Activated CD8-positive, alpha-beta T cell treated with anti-CD3 and anti-CD28 coated beads for 36 hours (primary cell): ENCODE results near the gene SAMD9. TPM values are rescaled to one million over a fixed set of nuclear protein-coding genes. Genes with fewer than 3 reads are reported as not detected.

Source experiments
- ATAC-seq: fragments of 200-7000 bp; cut with Tn5 transposase; one replicate; pipeline ENCODE4 v1.10.0; 2021; ENCODE audit warnings: mild to moderate bottlenecking, moderate library complexity
- CTCF ChIA-PET: fragments of 350-600 bp; sonication (Branson Sonifier 250); formaldehyde crosslinking; loops from one replicate; lab custom pipeline; 2021; ENCODE audit warnings: antibody characterized with exemption; lab: Charles Lee
- POLR2A ChIA-PET: fragments of 350-600 bp; sonication (Branson Sonifier 250); formaldehyde crosslinking; loops from one replicate; lab custom pipeline; 2021; ENCODE audit warnings: antibody characterized with exemption; lab: Charles Lee
- DNase-seq: peaks from one replicate; pipeline ENCODE4 v3.0.0-alpha.2; 2020
- H3K27ac Mint-ChIP-seq: one replicate; pipeline ENCODE4 v1.8.0; 2021; ENCODE audit warnings: mild to moderate bottlenecking, mixed read lengths
- H3K27me3 Mint-ChIP-seq: one replicate; pipeline ENCODE4 v1.8.0; 2021; ENCODE audit warnings: mixed read lengths
- H3K36me3 Mint-ChIP-seq: one replicate; pipeline ENCODE4 v1.8.0; 2021; ENCODE audit warnings: low read depth, mixed read lengths
- H3K4me1 Mint-ChIP-seq: one replicate; pipeline ENCODE4 v1.8.0; 2021; ENCODE audit warnings: low read depth, mixed read lengths
- H3K4me3 Mint-ChIP-seq: one replicate; pipeline ENCODE4 v1.8.0; 2021; ENCODE audit warnings: mild to moderate bottlenecking, moderate library complexity, mixed read lengths
- H3K9me3 Mint-ChIP-seq: one replicate; pipeline ENCODE4 v1.8.0; 2021; ENCODE audit warnings: mixed read lengths
- CTCF ChIP-seq: fragments of 200-600 bp; IDR thresholded peaks from one replicate; pipeline ENCODE4 v1.8.0; 2022; ENCODE audit warnings: antibody characterized with exemption, mild to moderate bottlenecking
- intact Hi-C: fragments of 100-400 bp; cut with micrococcal nuclease; formaldehyde crosslinking; loops from one replicate; pipeline ENCODE4 v1.10.0; 2022
- total RNA-seq, 2 experiments: library from RNA; stranded (reverse); gene quantifications; one replicate each; pipeline ENCODE4 v1.2.3, GENCODE V29; 2021

The SAMD9 gene
- total RNA-seq, 2 experiments from 2014 or later = 13.6 to 14.6 TPM

GRCh38 chr7:93053949-93054943 is 63.5 kb downstream of the SAMD9 start:
- CTCF ChIA-PET = interaction anchor here (1.6 kb wide), 1 partner anchor 221 kb away, joined by 3 read pairs; no protein-coding TSS in a partner anchor

GRCh38 chr7:93053209-93053948 is 64.4 kb downstream of the SAMD9 start:
- ATAC-seq = no peak
- no peak for TF ChIP-seq CTCF
- no peak for DNase-seq
- Mint-ChIP-seq H3K4me3 (no peak overlapping the region), H3K27ac (peak overlapping the region; percentile 5), H3K4me1 (peaks cover 5% of the 10 kb centered on the region), H3K9me3 (no peaks in the 10 kb centered on the region), H3K36me3 (no peaks in the 10 kb centered on the region), H3K27me3 (peaks cover 2% of the 10 kb centered on the region)
- intact Hi-C loops = loop anchor here (10.0 kb wide), 1 partner anchor 359 kb away; no protein-coding TSS in a partner anchor
- POLR2A ChIA-PET = no interaction called here
- CTCF ChIA-PET = interaction anchor here (1.6 kb wide), 1 partner anchor 220 kb away, joined by 3 read pairs; no protein-coding TSS in a partner anchor

More at GRCh38 chr7:93053949-93054943, 63.5 kb downstream of the SAMD9 start:
- H3K9me3 Mint-ChIP-seq = no peaks in the 10 kb centered on the region
- intact Hi-C loops = loop anchor here (10.0 kb wide), 1 partner anchor 359 kb away; no protein-coding TSS in a partner anchor
- no peak overlapping the region for H3K4me3 Mint-ChIP-seq
- TF ChIP-seq CTCF = no peak
- peaks cover 2% of the 10 kb centered on the region for H3K27me3 Mint-ChIP-seq
- H3K4me1 Mint-ChIP-seq = peaks cover 5% of the 10 kb centered on the region
- POLR2A ChIA-PET = no interaction called here
- DNase-seq (no peak), ATAC-seq (no peak)
- no peak overlapping the region for H3K27ac Mint-ChIP-seq
- no peaks in the 10 kb centered on the region for H3K36me3 Mint-ChIP-seq

GRCh38 chr7:93051660-93052059 is 66.1 kb downstream of the SAMD9 start:
- DNase-seq (no peak), ATAC-seq (no peak)
- Mint-ChIP-seq H3K4me3 (no peak overlapping the region), H3K4me1 (peaks cover 9% of the 10 kb centered on the region), H3K36me3 (no peaks in the 10 kb centered on the region), H3K27ac (no peak overlapping the region), H3K9me3 (no peaks in the 10 kb centered on the region), H3K27me3 (no peaks in the 10 kb centered on the region)
- intact Hi-C loops = loop anchor here (10.0 kb wide), 1 partner anchor 357 kb away; no protein-coding TSS in a partner anchor
- ChIA-PET CTCF (interaction anchor here (1.0 kb wide), 1 partner anchor 219 kb away, joined by 3 read pairs; no protein-coding TSS in a partner anchor), POLR2A (no interaction called here)
- TF ChIP-seq CTCF = no peak

Other genes with a start within 250 kb of the SAMD9 start
- gene SAMD9L, start 30.4 kb upstream of the SAMD9 start, total RNA-seq = 10 to 100 TPM; 13.1 to 13.6 TPM
- gene HEPACAM2, start 108.5 kb upstream of the SAMD9 start, total RNA-seq = not detected
- 10 to 100 TPM; 15.5 to 18.5 TPM for gene VPS50, start 114.4 kb upstream of the SAMD9 start, total RNA-seq